NCI-H69 (cell line): ENCODE results near the gene UVRAG.

ENCODE experiments used
- DNase-seq: peaks from one replicate; lab custom pipeline; 2025; lab: John Stamatoyannopoulos, UW

The UVRAG gene

GRCh38 chr11:76115555-76115954 lies 300.5 kb downstream of the UVRAG start:
- no peak for DNase-seq

GRCh38 chr11:76119032-76119431 lies 304.0 kb downstream of the UVRAG start:
- no peak for DNase-seq

GRCh38 chr11:76119779-76120178 lies 304.8 kb downstream of the UVRAG start:
- peak; percentile 47 for DNase-seq

GRCh38 chr11:76120513-76121101 lies 305.6 kb downstream of the UVRAG start:
- DNase-seq = peak; percentile 95

GRCh38 chr11:76123248-76123647 lies 308.2 kb downstream of the UVRAG start:
- DNase-seq = no peak

GRCh38 chr11:76124905-76125770 lies 310.1 kb downstream of the UVRAG start:
- peak; percentile 79 for DNase-seq

GRCh38 chr11:76129729-76130128 lies 314.7 kb downstream of the UVRAG start:
- no peak for DNase-seq

- no peak for DNase-seq
These were observed 316.1 kb downstream of the UVRAG start for GRCh38 chr11:76131142-76131541.

- DNase-seq = peak; percentile 54
These were observed 316.9 kb downstream of the UVRAG start for GRCh38 chr11:76131671-76132631.

- no peak for DNase-seq
These were observed 319.2 kb downstream of the UVRAG start for GRCh38 chr11:76134239-76134638.

- no peak for DNase-seq
These were observed 320.5 kb downstream of the UVRAG start for GRCh38 chr11:76135491-76135890.

- DNase-seq = peak; percentile 16
These were observed 324.3 kb downstream of the UVRAG start for GRCh38 chr11:76139314-76139713.

GRCh38 chr11:76140912-76141574 lies 326.0 kb downstream of the UVRAG start:
- no peak for DNase-seq

- no peak for DNase-seq
These were observed 327.0 kb downstream of the UVRAG start for GRCh38 chr11:76141901-76142588.

- no peak for DNase-seq
These were observed 328.3 kb downstream of the UVRAG start for GRCh38 chr11:76143274-76143673.

- DNase-seq = peak; percentile 24
These were observed 332.2 kb downstream of the UVRAG start for GRCh38 chr11:76147106-76147740.

- peak; percentile 52 for DNase-seq
These were observed 333.2 kb downstream of the UVRAG start for GRCh38 chr11:76148231-76148630.

GRCh38 chr11:76148941-76149613 lies 334.1 kb downstream of the UVRAG start:
- DNase-seq = peak; percentile 65

GRCh38 chr11:76149713-76150112 lies 334.7 kb downstream of the UVRAG start:
- DNase-seq = no peak

GRCh38 chr11:76150141-76150540 lies 335.1 kb downstream of the UVRAG start:
- no peak for DNase-seq
